GM10266 (cell line): ENCODE results near the gene SDCCAG8.

ENCODE experiments used
- DNase-seq: peaks from one replicate; pipeline ENCODE4 v3.0.0; 2012; ENCODE audit errors: extremely low spot score
- CTCF ChIP-seq: IDR thresholded peaks from 2 replicates; pipeline ENCODE4 v1.5.1; 2012; ENCODE audit warnings: mild to moderate bottlenecking, low read depth; ENCODE audit not compliant: control insufficient read depth, insufficient read depth; ENCODE audit errors: missing control alignments

The SDCCAG8 gene

GRCh38 chr1:243388276-243388675, 132.4 kb downstream of the SDCCAG8 start:
- DNase-seq = no peak
- TF ChIP-seq CTCF = no peak

- no peak for DNase-seq
- no peak for TF ChIP-seq CTCF
These were observed 134.4 kb downstream of the SDCCAG8 start for GRCh38 chr1:243390162-243390791.

- TF ChIP-seq CTCF = no peak
These were observed 135.5 kb downstream of the SDCCAG8 start for GRCh38 chr1:243391355-243391754.

GRCh38 chr1:243393096-243393495, 137.3 kb downstream of the SDCCAG8 start:
- TF ChIP-seq CTCF = no peak
- DNase-seq = no peak

More at GRCh38 chr1:243391355-243391754, 135.5 kb downstream of the SDCCAG8 start:
- DNase-seq = no peak

GRCh38 chr1:243394066-243394465, 138.2 kb downstream of the SDCCAG8 start:
- no peak for DNase-seq

GRCh38 chr1:243394601-243395464, 139.0 kb downstream of the SDCCAG8 start:
- TF ChIP-seq CTCF = no peak
- no peak for DNase-seq

More at GRCh38 chr1:243394066-243394465, 138.2 kb downstream of the SDCCAG8 start:
- no peak for TF ChIP-seq CTCF

- TF ChIP-seq CTCF = no peak
- DNase-seq = no peak
These were observed 140.6 kb downstream of the SDCCAG8 start for GRCh38 chr1:243396424-243396823.
